OCI-LY7 (cell line): ENCODE data around the gene RAB29. TPM values are rescaled to one million over a fixed set of nuclear protein-coding genes. Genes with fewer than 3 reads are reported as not detected.

Experiments used
- BruUV-seq: library from RNA; stranded (reverse); fragments of 400-500 nt; replicated peaks from 2 replicates; lab custom pipeline; 2021; lab: Mats Ljungman, UMichigan
- CTCF ChIA-PET: fragments of 300-600 bp; sonication (Branson Sonifier 250); formaldehyde crosslinking; loops from one replicate; lab custom pipeline; 2022; ENCODE audit warnings: antibody characterized with exemption; ENCODE audit not compliant: unreplicated experiment; lab: Charles Lee
- POLR2A ChIA-PET: fragments of 300-600 bp; sonication (Branson Sonifier 250); formaldehyde crosslinking; loops from one replicate; lab custom pipeline; 2022; ENCODE audit warnings: antibody characterized with exemption; lab: Charles Lee
- DNase-seq: peaks from one replicate; pipeline ENCODE4 v3.0.0-alpha.2; 2015; ENCODE audit warnings: low spot score
- H2AFZ ChIP-seq: fragments of 200-600 bp; sonication (generic), shearing (Covaris generic); 2 replicates; pipeline ENCODE4 v1.6.1; 2014; ENCODE audit warnings: mild to moderate bottlenecking, antibody characterized with exemption, low read length, moderate library complexity
- H3K27ac ChIP-seq: fragments of 200-600 bp; sonication (generic); 2 replicates; pipeline ENCODE4 v1.5.1; 2014; ENCODE audit warnings: mixed run types, low read depth, mild to moderate bottlenecking, moderate library complexity, low read length, inconsistent platforms; ENCODE audit not compliant: poor library complexity, severe bottlenecking
- H3K36me3 ChIP-seq: fragments of 200-600 bp; sonication (generic); 2 replicates; pipeline ENCODE4 v1.6.1; 2014; ENCODE audit warnings: mild to moderate bottlenecking, antibody characterized with exemption, low read length, moderate library complexity, mixed read lengths; ENCODE audit not compliant: insufficient read depth
- H3K4me1 ChIP-seq: fragments of 200-600 bp; sonication (generic); 2 replicates; pipeline ENCODE4 v1.5.1; 2014; ENCODE audit warnings: mild to moderate bottlenecking, low read length; ENCODE audit not compliant: insufficient read depth, poor library complexity, severe bottlenecking
- H3K4me2 ChIP-seq: fragments of 200-600 bp; sonication (generic); 2 replicates; pipeline ENCODE4 v1.6.1; 2014; ENCODE audit warnings: mild to moderate bottlenecking, low read length
- H3K4me3 ChIP-seq: fragments of 200-600 bp; sonication (generic); 2 replicates; pipeline ENCODE4 v1.5.1; 2014; ENCODE audit warnings: mild to moderate bottlenecking, low read depth, low read length; ENCODE audit not compliant: poor library complexity, severe bottlenecking
- H3K79me2 ChIP-seq: fragments of 200-600 bp; sonication (generic); 2 replicates; pipeline ENCODE4 v1.6.1; 2016; ENCODE audit warnings: low read depth, mild to moderate bottlenecking, low read length, moderate library complexity, mixed read lengths; ENCODE audit not compliant: insufficient read depth
- H3K9me2 ChIP-seq: fragments of 200-600 bp; sonication (generic); 2 replicates; pipeline ENCODE4 v1.6.1; 2016; ENCODE audit warnings: mild to moderate bottlenecking, low read length, mixed read lengths; ENCODE audit not compliant: insufficient read depth
- H3K9me3 ChIP-seq: fragments of 200-600 bp; sonication (generic); 2 replicates; pipeline ENCODE4 v1.6.1; 2014; ENCODE audit warnings: mild to moderate bottlenecking, mixed run types, low read length, mixed read lengths
- H4K20me1 ChIP-seq: fragments of 200-600 bp; sonication (generic); 2 replicates; pipeline ENCODE4 v1.6.1; 2014; ENCODE audit warnings: mild to moderate bottlenecking, antibody characterized with exemption, low read length, moderate library complexity, mixed read lengths; ENCODE audit not compliant: insufficient read depth
- EZH2phosphoT487 ChIP-seq: fragments of 200-600 bp; sonication (generic); IDR thresholded peaks from 2 replicates; pipeline ENCODE4 v1.6.1; 2018; ENCODE audit warnings: low read depth, borderline replicate concordance, mild to moderate bottlenecking, mixed run types, antibody characterized with exemption, low read length, moderate library complexity, mixed read lengths
- intact Hi-C: fragments of 100-400 bp; cut with micrococcal nuclease; formaldehyde crosslinking; loops from one replicate; pipeline ENCODE4 v1.10.0; 2022; ENCODE audit not compliant: unreplicated experiment
- total RNA-seq, 2 experiments: library from RNA; depleted of rRNA in 1 of 2; stranded (reverse); fragments of >200 nt in 1 of 2; shearing (Covaris generic) in 1 of 2; gene quantifications; 2 replicates each; pipeline ENCODE4 v1.2.3, GENCODE V29; 2014 to 2022
- TF ChIP-seq, protein P1 (sequence below): fragments of 200-600 bp; sonication (generic); conservative IDR thresholded peaks from 2 replicates; pipeline ENCODE4 v1.5.1; 2014; ENCODE audit warnings: mild to moderate bottlenecking, antibody characterized with exemption, low read length, moderate library complexity, mixed read lengths

RAB29 gene
- total RNA-seq, 2 experiments from 2014 or later: 5.9 to 7.8 TPM

DNA sequence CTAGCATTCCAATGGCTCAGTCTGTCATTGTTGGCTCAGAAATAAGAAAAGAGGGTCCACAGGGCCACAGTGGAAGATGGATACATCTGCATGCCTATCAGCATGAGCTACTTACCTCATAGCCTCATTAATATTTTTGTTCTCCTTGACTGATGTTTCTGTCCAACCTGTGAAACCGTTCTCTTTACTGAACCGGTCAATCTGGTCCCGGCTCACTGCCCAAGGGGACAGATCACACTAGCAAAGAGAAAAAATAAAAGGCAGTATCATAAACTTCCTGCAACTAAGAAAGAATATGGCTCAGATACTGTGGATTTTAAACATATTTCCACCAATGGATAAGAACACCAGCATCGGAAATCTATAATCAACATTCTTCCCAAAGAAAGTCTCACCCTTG is 4.7 kb downstream of the RAB29 start:
- Histone ChIP-seq H3K4me2 (no peak overlapping the region), H3K4me1 (peaks cover 16% of the 10 kb centered on the region), H3K9me2 (no peaks in the 10 kb centered on the region), H3K79me2 (no peaks in the 10 kb centered on the region), H4K20me1 (no peaks in the 10 kb centered on the region), H3K36me3 (no peaks in the 10 kb centered on the region), H2AFZ (no peak overlapping the region), H3K4me3 (no peak overlapping the region), H3K9me3 (no peaks in the 10 kb centered on the region), H3K27ac (no peak overlapping the region)
- intact Hi-C loops: no loop called here
- BruUV-seq: no TSS peak
- DNase-seq: no peak
- POLR2A ChIA-PET: no interaction called here
- CTCF ChIA-PET: no interaction called here
- TF ChIP-seq, protein P1, sequence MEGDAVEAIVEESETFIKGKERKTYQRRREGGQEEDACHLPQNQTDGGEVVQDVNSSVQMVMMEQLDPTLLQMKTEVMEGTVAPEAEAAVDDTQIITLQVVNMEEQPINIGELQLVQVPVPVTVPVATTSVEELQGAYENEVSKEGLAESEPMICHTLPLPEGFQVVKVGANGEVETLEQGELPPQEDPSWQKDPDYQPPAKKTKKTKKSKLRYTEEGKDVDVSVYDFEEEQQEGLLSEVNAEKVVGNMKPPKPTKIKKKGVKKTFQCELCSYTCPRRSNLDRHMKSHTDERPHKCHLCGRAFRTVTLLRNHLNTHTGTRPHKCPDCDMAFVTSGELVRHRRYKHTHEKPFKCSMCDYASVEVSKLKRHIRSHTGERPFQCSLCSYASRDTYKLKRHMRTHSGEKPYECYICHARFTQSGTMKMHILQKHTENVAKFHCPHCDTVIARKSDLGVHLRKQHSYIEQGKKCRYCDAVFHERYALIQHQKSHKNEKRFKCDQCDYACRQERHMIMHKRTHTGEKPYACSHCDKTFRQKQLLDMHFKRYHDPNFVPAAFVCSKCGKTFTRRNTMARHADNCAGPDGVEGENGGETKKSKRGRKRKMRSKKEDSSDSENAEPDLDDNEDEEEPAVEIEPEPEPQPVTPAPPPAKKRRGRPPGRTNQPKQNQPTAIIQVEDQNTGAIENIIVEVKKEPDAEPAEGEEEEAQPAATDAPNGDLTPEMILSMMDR: no peak
- TF ChIP-seq EZH2phosphoT487: no peak

DNA sequence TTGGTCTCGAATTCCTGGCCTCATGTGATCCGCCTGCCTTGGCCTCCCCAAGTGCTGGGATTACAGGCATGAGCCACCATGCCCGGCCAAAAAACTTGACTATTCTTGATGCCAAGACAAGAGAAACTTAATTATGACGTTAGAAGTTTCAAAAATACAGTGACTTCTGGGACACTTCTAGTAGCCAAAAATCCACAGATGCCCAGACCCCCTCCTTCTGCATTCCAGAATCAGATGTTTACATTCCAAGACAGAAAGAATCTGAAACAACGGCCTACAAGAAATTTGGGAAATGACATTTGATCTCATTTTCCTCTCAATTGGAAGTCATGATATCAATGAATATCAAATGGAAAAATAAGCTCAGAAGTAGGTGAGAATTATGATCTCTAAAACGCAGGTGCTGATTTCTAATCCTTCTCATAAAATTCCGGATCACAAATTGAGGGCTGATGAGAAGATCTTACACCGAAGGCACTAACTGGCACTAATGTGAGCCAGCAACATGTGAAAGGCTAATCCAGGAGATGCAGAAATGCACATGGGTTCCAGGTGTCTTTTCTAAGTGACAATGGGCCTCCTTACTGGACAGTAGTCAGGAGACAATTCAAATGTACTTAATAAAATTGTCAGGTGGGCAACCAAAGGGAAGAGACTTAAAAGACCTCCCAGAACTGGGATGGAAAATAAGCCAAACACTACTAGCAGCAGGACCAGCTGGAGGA is 5.5 kb downstream of the RAB29 start:
- no peaks in the 10 kb centered on the region for H3K9me3 ChIP-seq
- no peak overlapping the region for H3K27ac ChIP-seq
- no peak overlapping the region for H3K4me3 ChIP-seq
- H3K79me2 ChIP-seq: no peaks in the 10 kb centered on the region
- peaks cover 14% of the 10 kb centered on the region for H3K4me1 ChIP-seq
- no TSS peak for BruUV-seq
- no peaks in the 10 kb centered on the region for H4K20me1 ChIP-seq
- DNase-seq: no peak
- TF ChIP-seq, protein P1: no peak
- no peak for TF ChIP-seq EZH2phosphoT487
- ChIA-PET POLR2A (interaction anchor here (0.6 kb wide), 1 partner anchor 12 kb away, joined by 4 read pairs; no protein-coding TSS in a partner anchor), CTCF (interaction anchor here (0.5 kb wide), 1 partner anchor 1255 kb away, joined by 4 read pairs; no protein-coding TSS in a partner anchor)
- H3K4me2 ChIP-seq: no peak overlapping the region
- H3K9me2 ChIP-seq: no peaks in the 10 kb centered on the region
- H2AFZ ChIP-seq: no peak overlapping the region
- H3K36me3 ChIP-seq: no peaks in the 10 kb centered on the region
- intact Hi-C loops: no loop called here

DNA sequence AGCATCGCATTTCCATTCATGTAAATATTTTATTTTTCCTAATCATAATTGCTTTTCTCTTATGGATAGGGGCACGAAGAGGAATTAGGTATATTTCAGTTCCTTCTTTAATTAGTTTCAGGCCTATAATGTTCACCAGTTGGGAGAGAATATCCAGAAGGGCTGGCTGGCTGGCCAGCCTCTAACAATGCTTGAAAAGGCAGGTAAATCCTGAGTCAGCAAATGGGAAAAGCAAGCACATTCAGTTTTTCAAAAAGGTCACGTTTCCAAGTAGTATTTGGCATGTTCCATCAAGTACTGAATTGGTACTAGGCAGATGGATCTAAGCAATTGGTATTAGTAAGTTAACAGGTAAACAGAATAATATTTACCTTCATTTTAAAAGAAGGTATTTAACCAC is 8.0 kb downstream of the RAB29 start:
- Histone ChIP-seq H3K4me2 (no peak overlapping the region), H2AFZ (no peak overlapping the region), H3K4me3 (no peak overlapping the region), H3K36me3 (no peaks in the 10 kb centered on the region), H4K20me1 (no peaks in the 10 kb centered on the region), H3K79me2 (no peaks in the 10 kb centered on the region), H3K27ac (no peak overlapping the region), H3K4me1 (no peaks in the 10 kb centered on the region), H3K9me3 (no peaks in the 10 kb centered on the region), H3K9me2 (no peaks in the 10 kb centered on the region)
- no TSS peak for BruUV-seq
- ChIA-PET CTCF (no interaction called here), POLR2A (no interaction called here)
- intact Hi-C loops: no loop called here
- DNase-seq: no peak
- TF ChIP-seq, protein P1: no peak
- TF ChIP-seq EZH2phosphoT487: no peak
